H1 (cell line): ENCODE measurements around the gene CFP. TPM values are rescaled to one million over a fixed set of nuclear protein-coding genes. Genes with fewer than 3 reads are reported as not detected.

Experiments
- CEBPB ChIP-seq: IDR thresholded peaks from 2 replicates; pipeline ENCODE4 v1.6.1; 2012; ENCODE audit warnings: low read depth, low read length
- EP300 ChIP-seq, 2 experiments: IDR thresholded peaks; 1 replicate in 1 of 2; 2 replicates in 1 of 2; pipeline ENCODE4 v1.6.1; 2011 to 2012; ENCODE audit warnings: low read depth in 2 of 2, low read length in 2 of 2, mild to moderate bottlenecking in 2 of 2, borderline replicate concordance in 1 of 2, inconsistent platforms in 1 of 2, moderate library complexity in 1 of 2
- FOSL1 ChIP-seq: IDR thresholded peaks from 2 replicates; pipeline ENCODE4 v1.6.1; 2011; ENCODE audit warnings: mild to moderate bottlenecking, low read depth, low read length, moderate library complexity; ENCODE audit not compliant: insufficient read depth
- PHF8 ChIP-seq: fragments of 200-600 bp; sonication (generic); conservative IDR thresholded peaks from 2 replicates; pipeline ENCODE4 v1.7.1; 2012; ENCODE audit warnings: low read depth, mild to moderate bottlenecking, inconsistent platforms, low read length, moderate library complexity
- POLR2A ChIP-seq, 2 experiments: IDR thresholded peaks; 1 replicate in 1 of 2; 2 replicates in 1 of 2; pipeline ENCODE4 v1.6.1; 2011; ENCODE audit warnings: low read depth in 2 of 2, low read length in 2 of 2, mild to moderate bottlenecking in 2 of 2; ENCODE audit errors: control extremely low read depth in 1 of 2
- RAD21 ChIP-seq, 2 experiments: IDR thresholded peaks in 1 of 2; conservative IDR thresholded peaks in 1 of 2; 2 replicates each; pipeline ENCODE4 v1.6.1; 2011; ENCODE audit warnings: low read depth in 2 of 2, low read length in 2 of 2, improper control_type of control experiment in 1 of 2, inconsistent platforms in 1 of 2, mild to moderate bottlenecking in 1 of 2, moderate library complexity in 1 of 2
- RNF2 ChIP-seq: fragments of 200-900, 300-1000 bp; sonication (generic); IDR thresholded peaks from 2 replicates; pipeline ENCODE4 v1.7.1; 2016; ENCODE audit warnings: borderline replicate concordance, low read depth, mild to moderate bottlenecking, antibody characterized with exemption, low read length; ENCODE audit not compliant: poor library complexity, severe bottlenecking; ENCODE audit errors: missing control alignments
- SP1 ChIP-seq: IDR thresholded peaks from 2 replicates; pipeline ENCODE4 v1.6.1; 2011; ENCODE audit warnings: low read depth, low read length
- TAF1 ChIP-seq: IDR thresholded peaks from 2 replicates; pipeline ENCODE4 v1.6.1; 2011; ENCODE audit warnings: mild to moderate bottlenecking, low read depth, low read length
- TEAD4 ChIP-seq: IDR thresholded peaks from 2 replicates; pipeline ENCODE4 v1.6.1; 2012; ENCODE audit warnings: low read depth, low read length, inconsistent platforms, mixed read lengths
- microRNA-seq, 2 experiments: library from miRNA; unstranded; fragments of <30 nt; microRNA quantifications; one replicate each; pipeline versions ENCODE4 to v1.2.0, GENCODE V29; 2016 to 2020; ENCODE audit warnings: borderline microRNAs expressed in 2 of 2, borderline number of aligned reads in 2 of 2, borderline replicate concordance in 1 of 2
- polyA plus RNA-seq, 7 experiments: library from polyadenylated mRNA; depleted of rRNA in 3 of 7; stranded (reverse) in 5 of 7; unstranded in 2 of 7; fragments of >200 nt in 5 of 7; fragments of 200-250 nt in 2 of 7; gene quantifications; 1 replicate in 5 of 7; 2 replicates in 1 of 7; 4 replicates in 1 of 7; pipeline versions ENCODE4 v1.2.1 to v1.2.3, GENCODE V29; 2011 to 2013; ENCODE audit warnings: missing spikeins in 2 of 7, mixed read lengths in 2 of 7
- small RNA-seq: library from polyadenylated mRNA; stranded (forward); fragments of <200 nt; extraction: miRNeasy Mini kit (QIAGEN cat#:217004); gene quantifications from one replicate; pipeline ENCODE3, GENCODE V24; 2013; ENCODE audit not compliant: insufficient read depth
- total RNA-seq: library from RNA; stranded (reverse); fragmentation: NEBNext Ultra II Directional; extraction: Animal tissue kit (Norgen Biotek cat#: 25700); gene quantifications from 2 replicates; pipeline ENCODE4 v1.2.1, GENCODE V29; 2021

CFP gene
- total and polyA plus RNA-seq, 2 of the 8 experiments (the other 6 are each of a cell fraction or from before 2014, with no cell fraction given): 0.76 to 2.2 TPM

- 0 out of 3 replicates have a peak, but pooled peaks of 1 of the 2 experiments have one; percentile 25 for TF ChIP-seq EP300 (IDR thresholded peaks at IDR 0.05; ENCODE audit: borderline replicate concordance in 1 of 2, low read depth in 2 of 2, low read length in 2 of 2)
- 0 out of 4 replicates have a peak, but pooled peaks of 1 of the 2 experiments have one; percentile 8 for TF ChIP-seq RAD21 (IDR thresholded peaks at IDR 0.05 in 1 of 2, conservative IDR thresholded peaks at IDR 0.05 in 1 of 2; ENCODE audit: low read depth in 2 of 2, low read length in 2 of 2)
- TF ChIP-seq RNF2: no peak
- 0 out of 2 replicates have a peak, but pooled peaks have one; percentile 27 for TF ChIP-seq SP1
- TF ChIP-seq TEAD4: peak; percentile 97
- no peak for TF ChIP-seq CEBPB
- TF ChIP-seq FOSL1: no peak
- TF ChIP-seq TAF1: 0 out of 2 replicates have a peak, but pooled peaks have one; percentile 45
- peak in 1 of 2 experiments; percentile 34; a peak in 1 of 3 replicates for TF ChIP-seq POLR2A (IDR thresholded peaks at IDR 0.05; ENCODE audit: control extremely low read depth in 1 of 2, low read depth in 2 of 2, low read length in 2 of 2)
- 0 out of 2 replicates have a peak, but pooled peaks have one; percentile 35 for TF ChIP-seq PHF8
These were observed 56.2 kb downstream of the CFP start (continued) for GRCh38 chrX:47573341-47574075.

Small RNA genes lying within 50 kb of the gene (microRNA-seq; reads per million reads assigned to microRNA genes)
- 0 reads per million in 2 experiments for gene MIR4769

Small RNA genes lying within 50 kb of the gene (small RNA-seq; reads per million reads assigned to genes)
- not detected for gene MIR4769

Other genes with a start within 250 kb of the CFP start
- gene ZNF41, start 146.7 kb downstream of the CFP start, total RNA-seq: 4.5 and 5.3 TPM in 2 replicates
- 1.2 and 1.8 TPM in 2 replicates for gene ZNF41, start 146.7 kb downstream of the CFP start, polyA plus RNA-seq (2011; rRNA removed)
- 45.2 and 48.3 TPM in 2 replicates for gene ARAF, start 68.7 kb downstream of the CFP start, total RNA-seq
- 39.0 and 56.8 TPM in 2 replicates for gene ARAF, start 68.7 kb downstream of the CFP start, polyA plus RNA-seq (2011; rRNA removed)
- 58.6 and 62.5 TPM in 2 replicates for gene TIMP1, start 47.5 kb downstream of the CFP start, total RNA-seq
- gene TIMP1, start 47.5 kb downstream of the CFP start, polyA plus RNA-seq (2011; rRNA removed): 142 and 150 TPM in 2 replicates
- 12.9 and 14.1 TPM in 2 replicates for gene SYN1, start 10.1 kb downstream of the CFP start, total RNA-seq
- 2.1 and 3.2 TPM in 2 replicates for gene SYN1, start 10.1 kb downstream of the CFP start, polyA plus RNA-seq (2011; rRNA removed)
- 41.4 and 42.2 TPM in 2 replicates for gene ELK1, start 20.6 kb upstream of the CFP start, total RNA-seq
- gene ELK1, start 20.6 kb upstream of the CFP start, polyA plus RNA-seq (2011; rRNA removed): 31.9 and 39.4 TPM in 2 replicates
- gene UXT, start 29.2 kb upstream of the CFP start, total RNA-seq: 68.5 and 69.4 TPM in 2 replicates
- 95.0 and 116 TPM in 2 replicates for gene UXT, start 29.2 kb upstream of the CFP start, polyA plus RNA-seq (2011; rRNA removed)
- 10.0 and 12.8 TPM in 2 replicates for gene ZNF81, start 207.0 kb upstream of the CFP start, total RNA-seq
- 3.4 and 4.6 TPM in 2 replicates for gene ZNF81, start 207.0 kb upstream of the CFP start, polyA plus RNA-seq (2011; rRNA removed)